Stomach (tissue), 4 donors: Measurements from ENCODE around the gene FOXO1.
"Not testable (repeated sequence)": the region's sequence is repeated elsewhere in the genome, so short reads cannot be mapped to it uniquely, and the experiment has no call there.

Experiments used
- EP300 ChIP-seq: sonication (generic); formaldehyde crosslinking; IDR thresholded peaks from one replicate; pipeline ENCODE4 v1.6.1; 2017; ENCODE audit warnings: antibody characterized with exemption
- POLR2A ChIP-seq, 4 donors: fragments of 450-650 bp; IDR thresholded peaks; one replicate each; pipeline ENCODE4 v1.6.1; 2016; ENCODE audit warnings: antibody characterized with exemption in 4 of 4, control low read depth in 2 of 4, mild to moderate bottlenecking in 1 of 4, moderate library complexity in 1 of 4
- POLR2AphosphoS5 ChIP-seq, 3 donors: sonication (generic); formaldehyde crosslinking; IDR thresholded peaks; one replicate each; pipeline ENCODE4 v1.6.1; 2016; ENCODE audit warnings: antibody characterized with exemption in 3 of 3
- TF ChIP-seq, protein P1 (sequence below), 7 experiments: fragments of 450-650 bp in 4 of 7; fragments of 200-600 bp in 3 of 7; sonication (generic) in 3 of 7; IDR thresholded peaks; one replicate each; pipeline ENCODE4 v1.5.1; 2016 to 2019; ENCODE audit warnings: antibody characterized with exemption in 7 of 7, control low read depth in 2 of 7, mild to moderate bottlenecking in 1 of 7

DNA sequence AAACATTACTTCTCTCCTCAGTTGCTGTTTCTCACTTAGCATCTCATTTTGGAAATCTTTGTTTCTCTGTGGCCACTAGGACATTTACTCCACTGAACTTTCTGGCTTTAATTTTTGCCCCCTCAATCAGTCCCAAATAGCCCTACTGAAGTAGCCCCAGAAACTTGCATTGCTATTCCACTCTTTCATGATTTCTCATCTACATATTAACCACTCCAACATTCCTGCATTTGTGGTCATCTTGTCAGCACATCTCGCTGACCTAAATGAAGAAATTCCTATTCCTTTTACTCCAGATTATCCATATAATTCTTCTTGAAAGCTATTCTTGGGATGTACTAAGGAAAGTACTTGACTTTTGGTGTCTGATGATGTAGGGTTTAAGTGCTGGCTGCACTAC is 48.0 kb upstream of the FOXO1 start:
- TF ChIP-seq, protein P1, sequence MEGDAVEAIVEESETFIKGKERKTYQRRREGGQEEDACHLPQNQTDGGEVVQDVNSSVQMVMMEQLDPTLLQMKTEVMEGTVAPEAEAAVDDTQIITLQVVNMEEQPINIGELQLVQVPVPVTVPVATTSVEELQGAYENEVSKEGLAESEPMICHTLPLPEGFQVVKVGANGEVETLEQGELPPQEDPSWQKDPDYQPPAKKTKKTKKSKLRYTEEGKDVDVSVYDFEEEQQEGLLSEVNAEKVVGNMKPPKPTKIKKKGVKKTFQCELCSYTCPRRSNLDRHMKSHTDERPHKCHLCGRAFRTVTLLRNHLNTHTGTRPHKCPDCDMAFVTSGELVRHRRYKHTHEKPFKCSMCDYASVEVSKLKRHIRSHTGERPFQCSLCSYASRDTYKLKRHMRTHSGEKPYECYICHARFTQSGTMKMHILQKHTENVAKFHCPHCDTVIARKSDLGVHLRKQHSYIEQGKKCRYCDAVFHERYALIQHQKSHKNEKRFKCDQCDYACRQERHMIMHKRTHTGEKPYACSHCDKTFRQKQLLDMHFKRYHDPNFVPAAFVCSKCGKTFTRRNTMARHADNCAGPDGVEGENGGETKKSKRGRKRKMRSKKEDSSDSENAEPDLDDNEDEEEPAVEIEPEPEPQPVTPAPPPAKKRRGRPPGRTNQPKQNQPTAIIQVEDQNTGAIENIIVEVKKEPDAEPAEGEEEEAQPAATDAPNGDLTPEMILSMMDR (IDR thresholded peaks at IDR 0.05): not testable (repeated sequence)
- not testable (repeated sequence) for TF ChIP-seq EP300; POLR2AphosphoS5 (IDR thresholded peaks at IDR 0.05); POLR2A (IDR thresholded peaks at IDR 0.05)
